ENCODE results near the gene FARP1. TPM values are rescaled to one million over a fixed set of nuclear protein-coding genes. Genes with fewer than 3 reads are reported as not detected.

FARP1 gene
- polyA plus RNA-seq, 1 of the 3 experiments (the other 2 are of a cell fraction): 12.0 TPM

- peaks cover 8 to 21% of the 10 kb centered on the region in 2 experiments for H3K36me3 ChIP-seq (replicated peaks in 1 of 2; ENCODE audit: control insufficient read depth in 1 of 2, insufficient read depth in 2 of 2, low read length in 1 of 2)
- H3F3A ChIP-seq (replicated peaks; ENCODE audit: insufficient read depth): peaks cover 4% of the 10 kb centered on the region
- H3K4me3 ChIP-seq (ENCODE audit: low read depth in 2 of 2, low read length in 1 of 2): no peak overlapping the region
- 81% methylated on average over 8 of the region's 16 CpGs for WGBS (ENCODE audit: low lambda C conversion rate)
- no peak overlapping the region for H2AFZ ChIP-seq (ENCODE audit: low read depth)
- no peaks in the 10 kb centered on the region for H3K27me3 ChIP-seq (ENCODE audit: insufficient read depth)
- no peaks in the 10 kb centered on the region for H4K20me1 ChIP-seq (ENCODE audit: insufficient read depth)
- TF ChIP-seq, protein P1, sequence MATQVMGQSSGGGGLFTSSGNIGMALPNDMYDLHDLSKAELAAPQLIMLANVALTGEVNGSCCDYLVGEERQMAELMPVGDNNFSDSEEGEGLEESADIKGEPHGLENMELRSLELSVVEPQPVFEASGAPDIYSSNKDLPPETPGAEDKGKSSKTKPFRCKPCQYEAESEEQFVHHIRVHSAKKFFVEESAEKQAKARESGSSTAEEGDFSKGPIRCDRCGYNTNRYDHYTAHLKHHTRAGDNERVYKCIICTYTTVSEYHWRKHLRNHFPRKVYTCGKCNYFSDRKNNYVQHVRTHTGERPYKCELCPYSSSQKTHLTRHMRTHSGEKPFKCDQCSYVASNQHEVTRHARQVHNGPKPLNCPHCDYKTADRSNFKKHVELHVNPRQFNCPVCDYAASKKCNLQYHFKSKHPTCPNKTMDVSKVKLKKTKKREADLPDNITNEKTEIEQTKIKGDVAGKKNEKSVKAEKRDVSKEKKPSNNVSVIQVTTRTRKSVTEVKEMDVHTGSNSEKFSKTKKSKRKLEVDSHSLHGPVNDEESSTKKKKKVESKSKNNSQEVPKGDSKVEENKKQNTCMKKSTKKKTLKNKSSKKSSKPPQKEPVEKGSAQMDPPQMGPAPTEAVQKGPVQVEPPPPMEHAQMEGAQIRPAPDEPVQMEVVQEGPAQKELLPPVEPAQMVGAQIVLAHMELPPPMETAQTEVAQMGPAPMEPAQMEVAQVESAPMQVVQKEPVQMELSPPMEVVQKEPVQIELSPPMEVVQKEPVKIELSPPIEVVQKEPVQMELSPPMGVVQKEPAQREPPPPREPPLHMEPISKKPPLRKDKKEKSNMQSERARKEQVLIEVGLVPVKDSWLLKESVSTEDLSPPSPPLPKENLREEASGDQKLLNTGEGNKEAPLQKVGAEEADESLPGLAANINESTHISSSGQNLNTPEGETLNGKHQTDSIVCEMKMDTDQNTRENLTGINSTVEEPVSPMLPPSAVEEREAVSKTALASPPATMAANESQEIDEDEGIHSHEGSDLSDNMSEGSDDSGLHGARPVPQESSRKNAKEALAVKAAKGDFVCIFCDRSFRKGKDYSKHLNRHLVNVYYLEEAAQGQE (IDR thresholded peaks at IDR 0.05; ENCODE audit: low read depth, low read length): no peak
- TF ChIP-seq RCOR1 (IDR thresholded peaks at IDR 0.05; ENCODE audit: low read length): no peak
- TF ChIP-seq SIN3A (IDR thresholded peaks at IDR 0.05; ENCODE audit: borderline replicate concordance, low read depth, low read length): no peak
- no peaks in the 10 kb centered on the region for H3K9me2 ChIP-seq
- ChIA-PET CTCF (interaction anchor here (0.9 kb wide), 1 partner anchor 8 kb away, joined by 3 read pairs; no protein-coding TSS in a partner anchor), POLR2A (no interaction called here)
- no peak overlapping the region for H3K4me2 ChIP-seq
- peaks cover 8 to 11% of the 10 kb centered on the region in 2 experiments; a peak in 3 of 4 replicates for H3K4me1 ChIP-seq (ENCODE audit: control insufficient read depth in 1 of 2, insufficient read depth in 2 of 2, low read depth in 1 of 2, low read length in 1 of 2)
- no peaks in the 10 kb centered on the region for H3K79me2 ChIP-seq (ENCODE audit: insufficient read depth)
- no peak overlapping the region for H3K27ac ChIP-seq (ENCODE audit: low read depth in 2 of 2, low read length in 1 of 2)
- H3K9ac ChIP-seq: no peak overlapping the region
- no peaks in the 10 kb centered on the region for H3K9me3 ChIP-seq
- no peak for DNase-seq
Observed at GRCh38 chr13:98396071-98396710, 253.3 kb downstream of the FARP1 start.

DNA sequence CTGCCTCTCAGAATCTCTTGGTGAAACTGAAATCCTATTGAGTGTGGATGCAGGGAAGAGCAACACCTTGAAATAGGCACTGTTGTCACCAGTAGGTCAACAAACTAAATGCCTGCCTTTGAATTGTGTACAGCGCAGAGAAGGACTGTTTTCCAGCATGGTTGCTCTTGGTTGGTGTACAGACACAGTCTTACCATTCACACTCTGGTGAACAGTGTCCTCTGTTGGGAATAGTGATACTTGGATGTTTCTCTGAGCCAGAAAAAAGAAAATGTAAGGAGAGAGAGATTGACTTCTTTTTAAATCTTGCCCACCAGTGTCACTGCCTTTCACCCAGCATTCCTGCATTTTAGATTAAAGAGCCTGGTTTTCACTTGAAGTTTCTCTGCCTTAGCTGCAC lies 254.3 kb downstream of the FARP1 start:
- Histone ChIP-seq H3K4me1 (ENCODE audit: control insufficient read depth in 1 of 2, insufficient read depth in 2 of 2, low read depth in 1 of 2, low read length in 1 of 2) (peaks cover 8 to 11% of the 10 kb centered on the region in 2 experiments; a peak in 3 of 4 replicates), H3K9me3 (no peaks in the 10 kb centered on the region), H3K27ac (ENCODE audit: low read depth in 2 of 2, low read length in 1 of 2) (no peak overlapping the region), H3K36me3 (replicated peaks in 1 of 2; ENCODE audit: control insufficient read depth in 1 of 2, insufficient read depth in 2 of 2, low read length in 1 of 2) (peaks cover 8 to 21% of the 10 kb centered on the region in 2 experiments), H3K27me3 (ENCODE audit: insufficient read depth) (no peaks in the 10 kb centered on the region), H2AFZ (ENCODE audit: low read depth) (no peak overlapping the region), H3F3A (replicated peaks; ENCODE audit: insufficient read depth) (peaks cover 4% of the 10 kb centered on the region), H4K20me1 (ENCODE audit: insufficient read depth) (no peaks in the 10 kb centered on the region), H3K9me2 (no peaks in the 10 kb centered on the region), H3K9ac (no peak overlapping the region), H3K4me3 (ENCODE audit: low read depth in 2 of 2, low read length in 1 of 2) (no peak overlapping the region), H3K79me2 (ENCODE audit: insufficient read depth) (no peaks in the 10 kb centered on the region), H3K4me2 (no peak overlapping the region)
- 91% methylated on average over 1 of the region's 1 CpG for WGBS (ENCODE audit: low lambda C conversion rate)
- POLR2A ChIA-PET: no interaction called here
- DNase-seq: no peak
- CTCF ChIA-PET: interaction anchor here (0.7 to 1.1 kb wide), 3 partner anchors 7 to 39 kb away, joined by 3 read pairs; no protein-coding TSS in a partner anchor
- TF ChIP-seq CHD2 (IDR thresholded peaks at IDR 0.05; ENCODE audit: low read length, partially characterized antibody) (no peak), RAD21 (IDR thresholded peaks at IDR 0.05; ENCODE audit: low read length) (peak; percentile 59), USF1 (IDR thresholded peaks at IDR 0.05; ENCODE audit: borderline replicate concordance, low read depth) (no peak), PBX3 (IDR thresholded peaks at IDR 0.05) (no peak), EP300 (IDR thresholded peaks at IDR 0.05; ENCODE audit: borderline replicate concordance in 1 of 2, low read depth in 1 of 2, low read length in 1 of 2) (no peak), TCF12 (IDR thresholded peaks at IDR 0.05) (no peak), RXRA (IDR thresholded peaks at IDR 0.05; ENCODE audit: borderline replicate concordance, low read depth) (no peak), ELF1 (IDR thresholded peaks at IDR 0.05) (no peak), FOXM1 (IDR thresholded peaks at IDR 0.05; ENCODE audit: low read depth) (no peak), FOXJ3 (CRISPR knock-in tag; IDR thresholded peaks at IDR 0.05) (no peak), YY1 (IDR thresholded peaks at IDR 0.05; ENCODE audit: low read depth) (no peak), TAF1 (IDR thresholded peaks at IDR 0.05; ENCODE audit: borderline replicate concordance, low read depth, low read length) (no peak), NRF1 (IDR thresholded peaks at IDR 0.05; ENCODE audit: low read depth, low read length) (no peak), GATA2 (CRISPR knock-in tag; IDR thresholded peaks at IDR 0.05) (no peak)
- TF ChIP-seq, protein P2, sequence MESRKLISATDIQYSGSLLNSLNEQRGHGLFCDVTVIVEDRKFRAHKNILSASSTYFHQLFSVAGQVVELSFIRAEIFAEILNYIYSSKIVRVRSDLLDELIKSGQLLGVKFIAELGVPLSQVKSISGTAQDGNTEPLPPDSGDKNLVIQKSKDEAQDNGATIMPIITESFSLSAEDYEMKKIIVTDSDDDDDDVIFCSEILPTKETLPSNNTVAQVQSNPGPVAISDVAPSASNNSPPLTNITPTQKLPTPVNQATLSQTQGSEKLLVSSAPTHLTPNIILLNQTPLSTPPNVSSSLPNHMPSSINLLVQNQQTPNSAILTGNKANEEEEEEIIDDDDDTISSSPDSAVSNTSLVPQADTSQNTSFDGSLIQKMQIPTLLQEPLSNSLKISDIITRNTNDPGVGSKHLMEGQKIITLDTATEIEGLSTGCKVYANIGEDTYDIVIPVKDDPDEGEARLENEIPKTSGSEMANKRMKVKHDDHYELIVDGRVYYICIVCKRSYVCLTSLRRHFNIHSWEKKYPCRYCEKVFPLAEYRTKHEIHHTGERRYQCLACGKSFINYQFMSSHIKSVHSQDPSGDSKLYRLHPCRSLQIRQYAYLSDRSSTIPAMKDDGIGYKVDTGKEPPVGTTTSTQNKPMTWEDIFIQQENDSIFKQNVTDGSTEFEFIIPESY (IDR thresholded peaks at IDR 0.05; ENCODE audit: borderline replicate concordance, low read depth): no peak
- TF ChIP-seq, protein P3, sequence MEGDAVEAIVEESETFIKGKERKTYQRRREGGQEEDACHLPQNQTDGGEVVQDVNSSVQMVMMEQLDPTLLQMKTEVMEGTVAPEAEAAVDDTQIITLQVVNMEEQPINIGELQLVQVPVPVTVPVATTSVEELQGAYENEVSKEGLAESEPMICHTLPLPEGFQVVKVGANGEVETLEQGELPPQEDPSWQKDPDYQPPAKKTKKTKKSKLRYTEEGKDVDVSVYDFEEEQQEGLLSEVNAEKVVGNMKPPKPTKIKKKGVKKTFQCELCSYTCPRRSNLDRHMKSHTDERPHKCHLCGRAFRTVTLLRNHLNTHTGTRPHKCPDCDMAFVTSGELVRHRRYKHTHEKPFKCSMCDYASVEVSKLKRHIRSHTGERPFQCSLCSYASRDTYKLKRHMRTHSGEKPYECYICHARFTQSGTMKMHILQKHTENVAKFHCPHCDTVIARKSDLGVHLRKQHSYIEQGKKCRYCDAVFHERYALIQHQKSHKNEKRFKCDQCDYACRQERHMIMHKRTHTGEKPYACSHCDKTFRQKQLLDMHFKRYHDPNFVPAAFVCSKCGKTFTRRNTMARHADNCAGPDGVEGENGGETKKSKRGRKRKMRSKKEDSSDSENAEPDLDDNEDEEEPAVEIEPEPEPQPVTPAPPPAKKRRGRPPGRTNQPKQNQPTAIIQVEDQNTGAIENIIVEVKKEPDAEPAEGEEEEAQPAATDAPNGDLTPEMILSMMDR (IDR thresholded peaks at IDR 0.05): peak; percentile 42
